DMS 273 treated with DMSO at 0.1 percent for 48 hours (cell line): Measurements from ENCODE around the gene BCAM.
"Not testable (repeated sequence)": the region's sequence is repeated elsewhere in the genome, so short reads cannot be mapped to it uniquely, and the experiment has no call there.

Experiments
- DNase-seq: peaks from one replicate; lab custom pipeline; 2025; lab: John Stamatoyannopoulos, UW

The BCAM gene

GRCh38 chr19:44848812-44849447 is 40.0 kb downstream of the BCAM start:
- DNase-seq: no peak

- DNase-seq: no peak
These were observed 41.8 kb downstream of the BCAM start for GRCh38 chr19:44850641-44851109.

DNA sequence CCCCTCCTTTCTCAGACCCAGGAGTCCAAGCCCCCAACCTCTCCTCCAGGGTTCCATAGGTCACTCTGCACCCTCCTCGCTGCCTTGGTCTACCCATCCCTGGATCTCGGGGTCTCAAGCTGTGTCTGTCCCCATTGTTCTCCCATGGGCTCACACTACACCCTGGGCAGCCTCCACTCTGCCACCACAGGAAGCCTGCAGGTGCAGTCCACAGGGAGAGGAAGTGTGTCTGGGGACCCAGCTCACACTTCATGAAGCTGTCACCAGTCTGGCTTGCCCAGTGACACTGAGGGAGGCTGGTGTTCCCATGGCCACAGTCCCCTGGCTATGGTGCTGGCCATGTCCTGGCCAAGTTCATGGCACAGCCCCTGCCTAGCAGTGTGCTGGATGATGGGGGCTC is 42.5 kb downstream of the BCAM start:
- DNase-seq: no peak

DNA sequence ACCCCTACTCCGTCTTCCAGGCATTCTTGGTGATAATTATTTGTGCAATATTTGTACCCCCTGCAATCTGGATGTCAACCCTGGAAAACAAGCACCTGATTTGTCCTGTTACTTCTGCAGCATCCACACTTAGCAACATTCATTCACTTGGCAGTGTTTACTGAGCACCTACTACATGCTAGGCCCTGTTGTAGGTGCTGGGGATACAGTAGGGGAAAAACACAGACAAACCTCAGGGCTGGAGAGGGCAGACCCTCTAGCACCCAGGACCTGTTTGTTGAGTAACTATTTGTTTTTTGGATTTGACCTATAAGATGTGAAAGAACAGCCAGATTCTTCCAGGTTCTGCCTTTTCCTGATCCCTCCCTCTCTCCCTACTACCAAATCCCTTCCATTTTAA is 46.7 kb downstream of the BCAM start:
- DNase-seq: no peak

DNA sequence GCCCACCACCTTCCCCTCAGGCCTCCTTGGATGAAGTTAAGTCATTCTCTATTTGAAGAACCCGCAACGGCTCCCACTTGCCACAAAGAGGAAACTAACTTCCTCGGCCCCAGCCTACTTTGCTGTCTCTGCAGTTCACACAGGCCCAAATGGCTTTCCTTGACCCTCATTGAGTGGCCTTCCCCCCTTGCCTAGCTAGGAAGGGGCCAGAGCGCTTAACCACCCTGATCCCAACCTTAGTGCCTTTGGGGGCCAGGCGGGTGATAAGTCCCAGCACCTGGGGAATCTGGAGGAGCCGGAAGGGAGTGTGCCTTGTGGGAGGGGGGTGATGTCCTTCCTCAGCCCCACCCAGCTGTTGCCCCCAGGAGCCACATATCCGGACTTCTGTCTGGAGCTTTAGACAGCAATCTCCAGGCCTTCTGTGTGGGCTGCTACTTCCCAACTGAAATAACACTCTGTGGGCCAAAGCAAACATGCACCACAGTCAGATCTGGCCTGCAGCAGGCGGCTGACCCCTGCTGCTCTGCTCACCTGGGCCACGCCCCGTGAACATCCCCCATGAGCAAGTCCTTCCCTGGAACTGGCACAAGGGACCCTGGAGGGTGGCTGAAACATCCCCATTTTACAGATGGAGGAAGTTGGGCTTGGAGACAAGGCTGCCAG is 47.6 kb downstream of the BCAM start:
- DNase-seq: no peak

DNA sequence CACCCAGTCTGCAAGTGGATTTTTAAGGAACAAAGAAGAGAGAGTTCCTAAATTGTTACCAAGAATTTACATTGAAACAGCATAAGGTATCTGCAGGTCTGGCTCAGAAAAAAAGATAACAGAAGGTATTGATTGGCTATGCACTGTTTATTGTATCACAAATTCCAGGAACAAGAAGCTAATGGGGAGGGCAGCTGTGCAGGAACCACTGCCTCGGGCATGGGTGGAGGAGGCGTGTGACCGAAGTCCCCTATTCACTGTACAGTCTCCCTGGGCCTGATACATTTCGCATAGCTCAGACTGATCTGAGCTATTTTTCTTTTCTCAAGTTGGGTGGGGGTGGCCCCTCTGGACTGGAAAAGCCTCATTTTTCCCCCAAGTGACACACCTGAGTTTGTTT is 48.9 kb downstream of the BCAM start:
- no peak for DNase-seq

- not testable (repeated sequence) for DNase-seq
These were observed 52.7 kb downstream of the BCAM start for GRCh38 chr19:44861576-44861975.

DNA sequence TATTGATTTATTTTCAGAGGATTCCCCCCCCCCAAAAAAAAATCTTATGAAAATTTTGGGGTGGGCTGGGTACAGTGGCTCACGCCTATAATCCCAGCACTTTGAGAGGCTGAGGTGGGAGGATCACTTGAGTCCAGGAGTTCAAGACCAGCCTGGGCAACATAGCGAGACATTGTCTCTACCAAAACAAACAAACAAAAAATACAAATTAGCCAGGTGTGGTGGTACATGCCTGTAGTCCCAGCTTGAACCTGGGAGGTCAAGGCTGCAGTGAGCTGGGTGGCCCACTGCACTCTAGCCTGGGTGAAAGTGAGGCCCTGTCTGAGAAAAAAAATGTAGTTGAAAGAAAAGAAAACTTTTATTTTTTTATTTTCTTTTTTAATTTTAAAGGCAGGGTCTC is 55.1 kb downstream of the BCAM start:
- no peak for DNase-seq

DNA sequence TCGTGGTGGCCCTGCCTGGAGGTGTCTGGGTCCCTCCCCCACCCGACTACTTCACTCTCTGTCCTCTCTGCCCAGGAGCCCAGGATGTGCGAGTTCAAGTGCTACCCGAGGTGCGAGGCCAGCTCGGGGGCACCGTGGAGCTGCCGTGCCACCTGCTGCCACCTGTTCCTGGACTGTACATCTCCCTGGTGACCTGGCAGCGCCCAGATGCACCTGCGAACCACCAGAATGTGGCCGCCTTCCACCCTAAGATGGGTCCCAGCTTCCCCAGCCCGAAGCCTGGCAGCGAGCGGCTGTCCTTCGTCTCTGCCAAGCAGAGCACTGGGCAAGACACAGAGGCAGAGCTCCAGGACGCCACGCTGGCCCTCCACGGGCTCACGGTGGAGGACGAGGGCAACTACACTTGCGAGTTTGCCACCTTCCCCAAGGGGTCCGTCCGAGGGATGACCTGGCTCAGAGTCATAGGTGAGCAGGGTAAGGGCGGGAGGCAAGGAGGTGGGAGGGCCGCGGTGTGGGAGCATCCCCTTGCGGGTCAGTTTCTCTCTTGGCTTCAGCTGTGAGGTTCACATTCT is 56.4 kb downstream of the BCAM start:
- no peak for DNase-seq

DNA sequence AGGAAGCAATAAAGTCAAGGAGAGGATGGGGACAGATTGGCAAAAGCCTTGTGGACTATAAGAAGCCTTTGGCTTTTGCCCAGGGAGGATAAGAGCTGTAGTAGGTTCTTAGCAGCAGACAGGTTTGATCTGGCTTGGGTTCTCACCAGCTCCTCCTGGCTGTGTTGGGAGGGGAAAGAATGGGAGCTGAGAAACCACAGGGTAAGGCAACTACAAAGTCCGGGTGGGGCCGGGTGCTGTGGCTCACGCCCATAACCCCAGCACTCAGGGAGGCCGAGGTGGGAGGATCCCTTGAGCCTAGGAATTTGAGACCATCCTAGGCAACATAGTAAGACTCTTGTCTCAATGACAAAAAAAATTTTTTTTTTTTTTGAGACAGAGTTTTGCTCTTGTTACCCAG is 57.8 kb downstream of the BCAM start:
- no peak for DNase-seq

- no peak for DNase-seq
These were observed 58.7 kb downstream of the BCAM start for GRCh38 chr19:44867578-44867977.

- no peak for DNase-seq
These were observed 61.0 kb downstream of the BCAM start for GRCh38 chr19:44869733-44870470.
